Transverse colon (tissue), 4 donors: ENCODE data around the gene GAPVD1. TPM values are rescaled to one million over a fixed set of nuclear protein-coding genes. Genes with fewer than 3 reads are reported as not detected.
A peak's percentile ranks its signal among the peaks of the same experiment; 100 is the strongest.

Experiments
- DNase-seq: peaks from one replicate; pipeline ENCODE4 v3.0.0-alpha.2; 2019
- H3K27ac ChIP-seq, 4 donors: fragments of 200-600 bp; sonication (generic); 2 replicates each; pipeline ENCODE4 v1.5.1; 2016 to 2018; ENCODE audit warnings: inconsistent platforms in 4 of 4
- H3K27me3 ChIP-seq: fragments of 200-600 bp; sonication (generic); 2 replicates; pipeline ENCODE4 v1.5.1; 2017; ENCODE audit warnings: inconsistent platforms
- H3K36me3 ChIP-seq, 4 donors: fragments of 200-600 bp; sonication (generic); 2 replicates each; pipeline ENCODE4 v1.5.1; 2017 to 2019; ENCODE audit warnings: inconsistent platforms in 4 of 4
- H3K4me1 ChIP-seq, 4 donors: fragments of 200-600 bp; sonication (generic); 2 replicates each; pipeline ENCODE4 v1.5.1; 2017 to 2020; ENCODE audit warnings: inconsistent platforms in 4 of 4
- H3K4me3 ChIP-seq, 4 donors: fragments of 200-600 bp; sonication (generic); 1 replicate in 1 of 4; 2 replicates in 3 of 4; pipeline versions ENCODE4 v1.5.1 to v1.6.1; 2017 to 2019; ENCODE audit warnings: inconsistent platforms in 4 of 4
- H3K9me3 ChIP-seq, 2 donors: fragments of 200-600 bp; sonication (generic); 2 replicates each; pipeline ENCODE4 v1.5.1; 2017 to 2019; ENCODE audit warnings: inconsistent platforms in 2 of 2
- EP300 ChIP-seq: sonication (generic); formaldehyde crosslinking; IDR thresholded peaks from one replicate; pipeline ENCODE4 v1.6.1; 2017; ENCODE audit warnings: antibody characterized with exemption, low read depth
- POLR2A ChIP-seq: fragments of 450-650 bp; IDR thresholded peaks from one replicate; pipeline ENCODE4 v1.6.1; 2016; ENCODE audit warnings: antibody characterized with exemption, mild to moderate bottlenecking, moderate library complexity
- POLR2AphosphoS5 ChIP-seq, 3 donors: sonication (generic); formaldehyde crosslinking; IDR thresholded peaks; one replicate each; pipeline ENCODE4 v1.6.1; 2016; ENCODE audit warnings: antibody characterized with exemption in 3 of 3
- WGBS, 2 donors: methylation state at CpG; one replicate each; pipeline ENCODE4 v1.1.5; 2018; ENCODE audit warnings: low coverage in 1 of 2; 5-methylcytosine and 5-hydroxymethylcytosine counted together
- in situ Hi-C, 4 donors: fragments of 200-750 bp; cut with MboI; loops; one replicate each; pipeline versions ENCODE4 v1.15.0 to v1.15.1; 2017; ENCODE audit warnings: low sequenced_read_pairs in 3 of 4, low pct_ligation_motif_present in 1 of 4, low pct_unique_long_range_greater_than_20kb in 1 of 4
- intact Hi-C: fragments of 100-400 bp; cut with DNase I; formaldehyde crosslinking; loops from one replicate; pipeline ENCODE4 v1.15.1; 2023; ENCODE audit warnings: low total_unique reads
- total RNA-seq, 4 donors: library from RNA; depleted of rRNA; stranded (reverse); fragments of >200 nt; gene quantifications; one replicate each; pipeline ENCODE4 v1.1.0, GENCODE V29; 2016
- TF ChIP-seq, protein P1 (sequence below), 5 experiments: fragments of 200-600 bp in 3 of 5; fragments of 450-650 bp in 2 of 5; sonication (generic) in 3 of 5; IDR thresholded peaks; 1 replicate in 2 of 5; 2 replicates in 3 of 5; pipeline ENCODE4 v1.5.1; 2016 to 2017; ENCODE audit warnings: antibody characterized with exemption in 5 of 5, inconsistent platforms in 3 of 5, mild to moderate bottlenecking in 2 of 5, moderate library complexity in 1 of 5

Gene GAPVD1
- total RNA-seq, 4 donors from 2014 or later: 27.7 to 80.4 (median 48.4) TPM

- peak; percentile 100 for TF ChIP-seq POLR2AphosphoS5 (IDR thresholded peaks at IDR 0.05)
- TF ChIP-seq, protein P1, sequence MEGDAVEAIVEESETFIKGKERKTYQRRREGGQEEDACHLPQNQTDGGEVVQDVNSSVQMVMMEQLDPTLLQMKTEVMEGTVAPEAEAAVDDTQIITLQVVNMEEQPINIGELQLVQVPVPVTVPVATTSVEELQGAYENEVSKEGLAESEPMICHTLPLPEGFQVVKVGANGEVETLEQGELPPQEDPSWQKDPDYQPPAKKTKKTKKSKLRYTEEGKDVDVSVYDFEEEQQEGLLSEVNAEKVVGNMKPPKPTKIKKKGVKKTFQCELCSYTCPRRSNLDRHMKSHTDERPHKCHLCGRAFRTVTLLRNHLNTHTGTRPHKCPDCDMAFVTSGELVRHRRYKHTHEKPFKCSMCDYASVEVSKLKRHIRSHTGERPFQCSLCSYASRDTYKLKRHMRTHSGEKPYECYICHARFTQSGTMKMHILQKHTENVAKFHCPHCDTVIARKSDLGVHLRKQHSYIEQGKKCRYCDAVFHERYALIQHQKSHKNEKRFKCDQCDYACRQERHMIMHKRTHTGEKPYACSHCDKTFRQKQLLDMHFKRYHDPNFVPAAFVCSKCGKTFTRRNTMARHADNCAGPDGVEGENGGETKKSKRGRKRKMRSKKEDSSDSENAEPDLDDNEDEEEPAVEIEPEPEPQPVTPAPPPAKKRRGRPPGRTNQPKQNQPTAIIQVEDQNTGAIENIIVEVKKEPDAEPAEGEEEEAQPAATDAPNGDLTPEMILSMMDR (IDR thresholded peaks at IDR 0.05): peak in 2 of 5 experiments; percentile 39 to 54
- no peak for TF ChIP-seq EP300
- TF ChIP-seq POLR2A: peak; percentile 99
- WGBS, 2 donors: 0% methylated on average over 17 to 50 of the region's 59 CpGs
- Histone ChIP-seq H3K4me1 (peaks cover 22 to 46% (median 42%) of the 10 kb centered on the region in 4 donors), H3K36me3 (peaks cover 0 to 30% (median 12%) of the 10 kb centered on the region in 4 donors), H3K27ac (peak within 1 kb of the TSS; percentile 91 to 97 (median 96)), H3K27me3 (no peaks in the 10 kb centered on the region), H3K4me3 (peak within 1 kb of the TSS; percentile 76 to 86 (median 82)), H3K9me3 (no peaks in the 10 kb centered on the region)
- intact Hi-C loops: no loop called here
- in situ Hi-C loops: no loop called here
- peak; percentile 100 for DNase-seq
Measured at GRCh38 chr9:125241000-125241862, 20.4 kb upstream of the GAPVD1 start, which contains the start of gene HSPA5. Gene HSPA5 (minus strand): TSS chr9:125241343. CDS start chr9:125241126, 217 bp downstream.

DNA sequence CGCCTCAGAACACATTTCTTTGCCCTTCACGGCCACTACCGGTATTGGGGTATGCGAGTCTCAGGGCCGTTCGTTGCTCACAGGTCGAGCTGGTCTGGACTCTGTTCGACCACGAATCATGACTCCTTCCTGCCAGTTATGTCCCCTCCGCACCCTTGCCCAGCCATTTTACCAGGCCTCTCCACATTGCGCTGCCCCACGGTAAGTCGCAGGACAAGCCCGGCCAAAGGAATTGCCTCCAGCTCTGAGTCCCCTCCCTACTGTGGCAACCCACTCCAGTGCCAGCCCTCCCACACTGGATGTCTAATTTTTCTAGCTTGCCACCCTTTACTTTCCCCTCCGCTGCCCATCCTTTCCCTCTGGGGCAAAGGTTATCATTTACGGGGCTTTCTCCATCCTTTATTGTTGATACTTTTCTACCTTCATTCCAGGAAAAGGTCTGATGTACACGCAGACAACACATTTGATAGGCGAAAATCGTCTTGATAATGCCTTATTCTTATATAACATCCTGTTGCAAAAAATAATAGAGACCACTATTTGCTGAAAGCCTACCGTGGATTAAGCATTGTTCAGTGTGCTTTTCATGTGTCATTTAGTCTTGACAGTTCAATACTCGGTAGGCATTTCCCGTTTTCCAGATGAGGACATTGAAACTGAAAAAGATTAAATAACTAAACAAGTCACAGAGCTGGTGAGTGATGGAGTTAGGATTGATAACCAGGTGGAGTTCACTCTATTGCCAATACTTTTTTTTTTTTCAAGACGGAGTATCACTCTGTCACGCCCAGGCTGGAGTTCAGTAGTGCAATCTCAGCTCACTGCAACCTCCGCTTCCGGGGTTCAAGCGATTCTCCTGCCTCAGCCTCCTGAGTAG lies 19.5 kb upstream of the GAPVD1 start:
- peak; percentile 40 for DNase-seq
- TF ChIP-seq POLR2AphosphoS5 (IDR thresholded peaks at IDR 0.05) (no peak), POLR2A (no peak), EP300 (no peak)
- TF ChIP-seq, protein P1 (IDR thresholded peaks at IDR 0.05): no peak
- Histone ChIP-seq H3K27me3 (no peaks in the 10 kb centered on the region), H3K4me3 (peak overlapping the region; percentile 57 to 85 (median 75)), H3K27ac (peak overlapping the region; percentile 91 to 96 (median 96)), H3K9me3 (no peaks in the 10 kb centered on the region), H3K36me3 (peaks cover 0 to 23% (median 9%) of the 10 kb centered on the region in 4 donors), H3K4me1 (peaks cover 22 to 37% (median 34%) of the 10 kb centered on the region in 4 donors)
- WGBS, 2 donors: 23 to 30% methylated on average over 22 to 27 of the region's 27 CpGs
- intact Hi-C loops: no loop called here
- in situ Hi-C loops: no loop called here

GRCh38 chr9:125243792-125244260 lies 17.8 kb upstream of the GAPVD1 start:
- Histone ChIP-seq H3K4me3 (no peak overlapping the region), H3K36me3 (peaks cover 0 to 5% (median 2%) of the 10 kb centered on the region in 4 donors), H3K27me3 (no peaks in the 10 kb centered on the region), H3K27ac (no peak overlapping the region), H3K9me3 (no peaks in the 10 kb centered on the region), H3K4me1 (peaks cover 11 to 20% (median 17%) of the 10 kb centered on the region in 4 donors)
- in situ Hi-C loops: no loop called here
- no peak for DNase-seq
- intact Hi-C loops: no loop called here
- 92 to 94% methylated on average over 15 of the region's 15 CpGs for WGBS, 2 donors
- no peak for TF ChIP-seq EP300
- TF ChIP-seq, protein P1 (IDR thresholded peaks at IDR 0.05): no peak

- Histone ChIP-seq H3K27ac (no peak overlapping the region), H3K9me3 (no peaks in the 10 kb centered on the region), H3K36me3 (no peaks in the 10 kb centered on the region), H3K27me3 (no peaks in the 10 kb centered on the region), H3K4me1 (peaks cover 0 to 7% (median 5%) of the 10 kb centered on the region in 4 donors), H3K4me3 (no peak overlapping the region)
- 82% methylated on average over 6 of the region's 6 CpGs; no CpG with 5 or more reads in 1 of the 2 donors for WGBS, 2 donors
- TF ChIP-seq, protein P1 (IDR thresholded peaks at IDR 0.05): no peak
- no peak for TF ChIP-seq EP300
- no peak for TF ChIP-seq POLR2A
- no peak for TF ChIP-seq POLR2AphosphoS5 (IDR thresholded peaks at IDR 0.05)
- in situ Hi-C loops (no loop called here), intact Hi-C loops (no loop called here)
- DNase-seq: no peak
Measured at GRCh38 chr9:125246261-125246667, 15.4 kb upstream of the GAPVD1 start.
